ENCODE measurements around the gene FBXO9.

FBXO9 gene

GRCh38 chr6:53089948-53090347 is 24.7 kb downstream of the FBXO9 start:
- DNase-seq (ENCODE audit: low read depth, low spot score) = no peak
- CTCF ChIA-PET = no interaction called here
- POLR2A ChIA-PET = no interaction called here
- no peak overlapping the region for H3K4me3 ChIP-seq (ENCODE audit: low read depth, low read length)
- no peak for TF ChIP-seq CTCF (IDR thresholded peaks at IDR 0.05; ENCODE audit: insufficient read depth, low read length, missing control alignments)

- CTCF ChIA-PET = no interaction called here
- DNase-seq (ENCODE audit: low read depth, low spot score) = no peak
- H3K4me3 ChIP-seq (ENCODE audit: low read depth, low read length) = no peak overlapping the region
- no peak for TF ChIP-seq CTCF (IDR thresholded peaks at IDR 0.05; ENCODE audit: insufficient read depth, low read length, missing control alignments)
- POLR2A ChIA-PET = no interaction called here
Observed at GRCh38 chr6:53090576-53090975, 25.4 kb downstream of the FBXO9 start.

GRCh38 chr6:53095270-53095669 is 30.1 kb downstream of the FBXO9 start:
- no peak overlapping the region for H3K4me3 ChIP-seq (ENCODE audit: low read depth, low read length)
- TF ChIP-seq CTCF (IDR thresholded peaks at IDR 0.05; ENCODE audit: insufficient read depth, low read length, missing control alignments) = no peak
- DNase-seq (ENCODE audit: low read depth, low spot score) = no peak
- POLR2A ChIA-PET = no interaction called here
- CTCF ChIA-PET = interaction anchor here (1.0 to 1.7 kb wide), 2 partner anchors 389 to 633 kb away, joined by 3 to 5 read pairs; no protein-coding TSS in a partner anchor

- POLR2A ChIA-PET = no interaction called here
Observed at GRCh38 chr6:53095716-53096115, 30.5 kb downstream of the FBXO9 start.

GRCh38 chr6:53100561-53100960 is 35.4 kb downstream of the FBXO9 start:
- H3K4me3 ChIP-seq (ENCODE audit: low read depth, low read length) = no peak overlapping the region
- TF ChIP-seq CTCF (IDR thresholded peaks at IDR 0.05; ENCODE audit: insufficient read depth, low read length, missing control alignments) = no peak
- CTCF ChIA-PET = interaction anchor here (0.6 to 2.2 kb wide), 2 partner anchors 172 to 384 kb away, joined by 3 to 8 read pairs; no protein-coding TSS in a partner anchor
- POLR2A ChIA-PET = no interaction called here
- peak; percentile 7 for DNase-seq (ENCODE audit: low read depth, low spot score)

More at GRCh38 chr6:53095716-53096115, 30.5 kb downstream of the FBXO9 start:
- CTCF ChIA-PET = interaction anchor here (1.0 to 1.7 kb wide), 2 partner anchors 388 to 632 kb away, joined by 3 to 5 read pairs; no protein-coding TSS in a partner anchor
- no peak overlapping the region for H3K4me3 ChIP-seq (ENCODE audit: low read depth, low read length)
- TF ChIP-seq CTCF (IDR thresholded peaks at IDR 0.05; ENCODE audit: insufficient read depth, low read length, missing control alignments) = no peak
- DNase-seq (ENCODE audit: low read depth, low spot score) = peak; percentile 7

- ChIA-PET POLR2A (no interaction called here), CTCF (interaction anchor here (0.6 to 2.2 kb wide), 2 partner anchors 173 to 383 kb away, joined by 3 to 8 read pairs; no protein-coding TSS in a partner anchor)
- no peak overlapping the region for H3K4me3 ChIP-seq (ENCODE audit: low read depth, low read length)
- TF ChIP-seq CTCF (IDR thresholded peaks at IDR 0.05; ENCODE audit: insufficient read depth, low read length, missing control alignments) = no peak
- no peak for DNase-seq (ENCODE audit: low read depth, low spot score)
Observed at GRCh38 chr6:53101006-53101405, 35.8 kb downstream of the FBXO9 start.
